Measurements from ENCODE around the gene ALDH1L1. TPM values are rescaled to one million over a fixed set of nuclear protein-coding genes. Genes with fewer than 3 reads are reported as not detected.

ALDH1L1 gene
- total RNA-seq: not detected in 2 replicates

DNA sequence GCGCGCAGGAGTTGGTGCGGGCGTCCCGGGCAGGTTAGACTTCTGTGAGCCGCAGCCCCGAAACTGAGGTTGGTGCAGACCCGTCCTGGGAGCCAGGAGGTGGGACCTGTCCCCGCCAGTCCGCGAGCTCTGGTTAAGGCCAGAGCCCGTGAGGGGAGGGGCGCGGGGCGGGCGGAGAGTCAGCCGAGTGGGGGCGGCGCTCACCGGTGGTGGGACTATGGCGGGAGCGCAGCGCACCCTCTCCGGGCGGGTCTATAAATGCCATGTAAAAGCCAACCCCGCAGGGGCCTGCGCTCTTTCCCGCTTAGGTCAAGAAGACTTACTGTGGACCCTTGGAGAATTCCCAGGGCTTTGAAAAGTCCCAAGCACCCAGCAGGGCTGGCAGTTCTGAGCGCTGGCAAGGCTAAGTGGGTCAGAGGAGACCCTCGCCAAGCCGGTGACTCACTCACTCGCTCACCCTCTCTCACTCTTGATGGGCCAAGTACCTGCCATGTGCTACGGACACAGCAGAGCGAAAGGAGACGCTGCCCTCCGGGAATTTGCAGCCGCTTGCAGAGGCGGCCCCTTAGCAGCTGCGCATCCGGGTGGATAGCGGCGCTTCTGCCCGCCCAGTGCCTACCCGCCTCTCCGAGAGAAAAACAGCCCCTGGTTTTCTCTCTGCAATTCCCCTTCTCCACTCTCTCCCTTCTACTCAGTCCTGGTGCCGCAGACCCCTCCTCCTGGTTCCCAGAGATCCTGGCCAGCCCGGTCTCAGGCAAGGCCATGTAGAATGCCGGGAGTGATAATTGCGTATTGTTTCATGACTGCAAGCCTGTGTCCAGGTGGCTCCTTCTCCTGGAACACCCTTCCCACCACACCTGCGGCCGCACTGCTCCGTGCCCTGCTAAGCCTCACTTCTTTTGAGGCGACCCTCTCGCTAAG lies at the start of gene ALDH1L1:
TSS of gene ALDH1L1 (minus strand) at position 110 of the 921 bp plus-strand sequence. CDS start 19,607 bp downstream, outside the sequence.
- DNase-seq: no peak

DNA sequence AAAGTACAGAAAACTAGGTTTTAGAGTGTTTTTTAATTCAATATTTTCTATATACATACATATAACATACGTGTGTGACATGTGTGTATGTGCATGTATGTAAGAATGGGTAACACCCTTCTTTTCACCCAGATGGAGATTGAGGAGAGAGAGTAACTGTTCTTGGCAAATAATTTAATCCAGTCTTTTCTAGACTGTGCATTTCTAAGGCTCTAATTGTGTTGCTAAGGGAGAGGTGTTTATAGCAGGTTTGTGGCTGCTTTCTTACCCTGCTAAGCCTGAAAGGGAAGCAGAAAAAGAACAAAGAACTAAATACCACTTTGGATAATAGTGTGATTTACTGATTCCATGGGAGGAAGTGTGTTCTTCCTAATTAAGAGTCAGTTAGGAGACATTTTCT lies 46.0 kb upstream of the ALDH1L1 start:
- DNase-seq: no peak

DNA sequence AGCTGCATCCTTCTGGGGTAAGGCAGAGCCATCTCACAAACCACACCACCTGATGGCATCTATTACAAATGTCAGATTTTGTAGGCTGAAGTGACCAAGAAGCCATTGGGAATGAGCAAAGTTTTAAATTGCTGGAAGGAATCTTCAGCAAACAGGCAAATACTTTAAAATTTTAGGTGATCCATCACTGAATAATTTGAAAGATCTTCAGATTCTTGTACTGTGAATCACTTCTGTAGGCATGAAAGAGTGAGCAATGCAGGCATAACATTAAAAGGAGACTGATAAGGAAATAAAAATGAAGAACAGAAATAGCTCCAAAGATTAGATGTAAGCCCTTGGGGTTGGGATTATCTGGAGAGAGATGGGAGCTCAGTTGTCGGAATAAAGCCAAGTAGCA lies 36.0 kb upstream of the ALDH1L1 start:
- DNase-seq: no peak

DNA sequence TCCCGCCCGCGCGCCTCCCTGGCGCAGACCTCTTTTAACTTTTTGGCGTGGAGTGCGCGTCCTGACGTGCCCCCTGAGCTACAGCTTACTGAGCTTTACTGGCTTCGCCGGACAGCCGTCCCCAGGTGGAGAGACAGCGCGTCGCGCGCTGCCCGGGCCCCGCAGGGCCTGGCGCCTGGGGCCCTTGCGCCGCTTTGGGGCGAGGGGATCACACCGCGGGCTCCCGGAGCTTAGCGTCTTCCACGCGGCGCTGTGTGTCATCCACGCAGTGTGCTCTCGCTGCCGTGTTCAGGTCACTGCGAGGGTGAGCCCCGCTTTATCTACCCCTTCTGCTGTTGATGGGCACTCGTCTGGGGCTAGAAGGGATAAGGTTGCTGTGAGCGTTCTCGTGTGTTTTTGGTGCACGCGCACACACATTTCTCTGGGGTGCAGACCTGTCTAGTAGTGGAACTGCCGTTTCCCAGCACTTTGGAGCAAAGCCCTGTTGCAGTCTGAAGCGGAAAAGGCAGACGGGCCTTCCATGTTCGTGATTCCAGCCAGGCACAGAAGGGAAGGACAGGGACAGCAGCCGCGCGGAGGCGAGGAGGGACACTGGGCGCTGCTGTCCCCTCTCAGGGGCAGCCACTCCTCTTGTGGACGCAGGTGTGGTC lies 33.1 kb upstream of the ALDH1L1 start:
- DNase-seq: peak; percentile 3

DNA sequence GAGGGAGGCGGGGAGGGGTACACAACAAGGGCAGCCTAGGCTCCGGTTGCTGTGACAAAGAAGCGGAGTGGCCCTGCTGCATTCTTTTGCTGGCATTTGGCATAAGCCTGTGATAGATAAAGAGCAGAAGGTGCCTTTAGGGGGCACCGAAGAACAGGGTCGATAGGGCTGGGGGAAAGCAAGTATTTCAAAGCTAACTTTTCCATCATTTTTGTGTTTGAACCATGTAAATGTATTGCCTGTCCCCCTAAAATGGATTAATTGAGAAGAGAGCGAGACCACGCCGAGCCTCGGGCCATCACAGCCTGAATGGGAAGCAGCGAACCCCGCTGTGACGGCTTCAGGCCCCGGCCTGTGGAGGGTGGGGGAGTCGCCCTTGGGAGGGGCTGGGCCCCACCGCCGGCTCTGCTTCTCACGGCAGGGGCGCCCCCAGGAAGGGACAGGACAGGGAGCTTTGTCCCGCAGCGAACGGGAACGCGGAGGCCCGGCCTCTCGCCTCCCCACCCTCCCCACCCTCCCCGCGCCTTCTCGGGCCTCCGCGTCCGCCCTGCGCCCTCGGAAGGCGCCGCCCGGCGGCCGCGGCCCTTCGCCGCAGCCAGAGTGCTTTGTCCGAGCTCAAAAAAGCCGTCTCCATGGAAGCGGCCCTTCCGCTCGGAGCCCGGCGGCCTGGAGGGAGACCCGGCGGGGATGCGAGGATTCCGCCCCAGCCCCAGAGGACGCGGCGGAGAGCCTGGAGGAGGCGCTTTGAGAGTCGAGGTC lies 32.4 kb upstream of the ALDH1L1 start:
- DNase-seq: peak; percentile 67

DNA sequence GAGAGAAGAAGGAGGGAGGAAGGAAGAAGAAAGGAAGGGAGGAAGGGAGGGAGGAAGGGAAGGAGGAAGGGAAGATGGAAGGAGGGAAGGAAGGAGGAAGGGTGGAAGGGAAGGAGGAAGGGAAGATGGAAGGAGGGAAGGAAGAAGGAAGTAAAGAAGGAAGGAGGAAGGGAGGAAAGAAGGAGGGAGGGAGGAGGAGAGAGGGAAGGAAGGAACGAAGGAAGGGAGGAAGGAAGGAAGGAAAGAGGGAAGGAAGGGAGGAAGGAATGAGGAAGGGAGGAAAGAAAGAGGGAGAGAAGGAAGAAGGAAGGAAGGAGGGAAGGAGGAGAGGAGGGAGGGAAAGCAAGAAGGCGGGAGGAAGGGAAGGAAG lies 31.8 kb upstream of the ALDH1L1 start:
- no peak for DNase-seq

DNA sequence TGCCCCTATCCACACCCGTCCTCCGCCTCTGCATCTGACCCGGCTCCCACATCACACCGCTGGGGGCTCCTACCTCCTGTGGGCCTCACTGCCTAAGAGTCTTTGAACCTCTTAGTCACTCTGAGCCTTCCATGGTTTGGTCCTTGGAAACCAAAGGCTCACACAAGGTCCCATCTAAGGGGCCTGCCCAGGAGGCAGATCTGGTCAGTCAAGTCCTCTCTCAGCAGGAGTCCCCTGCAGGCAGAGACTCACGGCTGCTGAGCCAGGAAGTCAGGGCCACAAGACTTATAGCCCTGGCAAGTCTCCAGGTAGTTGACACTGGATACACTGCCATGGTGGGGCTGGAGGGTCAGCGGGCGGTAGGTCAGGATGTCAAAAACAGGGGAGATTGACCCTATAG lies 31.2 kb upstream of the ALDH1L1 start:
- no peak for DNase-seq

DNA sequence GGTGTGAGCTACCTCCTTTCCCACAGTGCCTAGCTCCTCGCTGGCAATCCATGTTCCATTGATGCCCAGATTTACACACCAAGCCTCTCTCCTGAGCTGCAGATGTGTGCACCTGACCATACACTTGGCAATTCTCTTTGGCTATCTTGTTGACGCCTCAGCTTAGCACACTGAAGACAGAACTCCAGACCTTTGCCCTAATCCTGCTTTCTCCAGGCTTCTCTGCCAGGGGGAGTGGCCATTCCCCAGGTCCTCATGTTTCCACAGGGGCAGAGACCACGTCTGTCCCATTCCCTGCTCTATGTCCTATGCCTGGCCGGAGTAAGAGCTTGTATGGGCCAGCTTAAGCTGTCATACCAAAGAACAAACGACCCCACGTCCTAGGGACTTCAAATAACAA lies 30.2 kb upstream of the ALDH1L1 start:
- DNase-seq: no peak

DNA sequence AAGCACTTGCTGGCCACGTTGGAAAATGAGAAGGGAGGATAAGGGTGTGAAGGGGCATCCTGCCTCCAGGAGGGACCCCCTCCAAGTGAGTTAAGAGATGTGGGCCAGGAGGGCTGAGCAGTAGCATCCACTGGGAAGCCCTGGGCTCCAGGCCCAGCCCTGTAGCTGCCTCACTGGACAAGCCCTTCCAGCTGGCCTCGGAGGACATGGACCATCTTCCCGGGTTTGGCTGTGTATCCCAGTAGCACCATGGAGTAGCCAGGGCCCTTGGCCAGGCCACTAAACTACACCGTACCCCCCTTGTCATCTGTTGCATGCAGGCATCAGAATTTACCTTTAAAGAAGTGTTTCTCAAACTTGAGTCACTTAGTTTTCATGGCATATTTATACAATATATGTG lies 29.4 kb upstream of the ALDH1L1 start:
- DNase-seq: no peak

DNA sequence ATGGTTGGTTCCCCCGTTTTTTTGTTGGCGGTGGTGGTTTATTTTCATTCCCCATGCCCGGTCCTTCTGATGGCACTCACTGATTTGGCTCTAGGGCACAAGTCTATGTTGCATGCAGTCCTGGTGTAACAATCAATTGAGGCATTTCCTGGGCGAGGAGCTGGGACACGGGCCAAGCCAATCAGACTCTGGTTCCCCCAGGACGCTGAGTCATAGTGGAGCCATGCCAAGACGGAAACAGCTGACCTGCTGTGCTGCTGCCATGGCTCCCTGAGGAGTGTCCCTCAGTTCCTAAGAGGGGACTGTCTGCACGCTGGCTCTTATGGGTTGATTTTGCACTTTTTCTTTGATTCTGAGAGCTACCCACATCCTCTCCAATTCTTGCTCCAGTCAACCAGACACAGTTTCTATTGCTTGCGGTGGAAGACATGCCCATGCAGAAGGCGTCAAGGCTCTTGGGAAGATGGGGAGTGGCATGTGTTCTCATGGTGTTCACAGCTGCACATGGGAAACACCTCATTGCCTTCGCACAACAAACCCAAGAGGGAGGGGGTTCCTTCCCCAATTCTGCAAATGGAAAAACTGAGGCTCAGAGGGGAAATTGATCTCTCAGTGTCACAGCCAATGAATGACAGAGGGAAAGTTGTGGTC lies 28.3 kb upstream of the ALDH1L1 start:
- DNase-seq: peak; percentile 59

DNA sequence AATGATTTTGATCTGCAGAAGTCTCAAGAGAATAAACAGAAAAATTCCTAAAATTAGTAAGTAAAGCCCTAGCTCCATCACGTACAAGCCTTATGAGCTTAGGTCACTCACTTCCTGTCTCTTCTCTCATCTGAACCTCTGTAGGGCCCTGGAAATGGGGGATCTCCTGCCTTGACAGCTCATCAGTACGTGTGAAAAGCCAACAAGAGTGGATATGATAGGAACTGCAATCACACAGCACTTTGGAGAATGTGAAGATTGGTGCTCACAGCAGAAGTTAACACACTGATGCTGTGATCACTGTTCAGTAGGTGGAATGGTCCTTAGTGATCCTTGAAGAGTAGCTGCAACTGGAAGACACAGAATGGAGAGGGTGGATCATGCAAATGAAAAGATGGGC lies 27.8 kb upstream of the ALDH1L1 start:
- DNase-seq: no peak

DNA sequence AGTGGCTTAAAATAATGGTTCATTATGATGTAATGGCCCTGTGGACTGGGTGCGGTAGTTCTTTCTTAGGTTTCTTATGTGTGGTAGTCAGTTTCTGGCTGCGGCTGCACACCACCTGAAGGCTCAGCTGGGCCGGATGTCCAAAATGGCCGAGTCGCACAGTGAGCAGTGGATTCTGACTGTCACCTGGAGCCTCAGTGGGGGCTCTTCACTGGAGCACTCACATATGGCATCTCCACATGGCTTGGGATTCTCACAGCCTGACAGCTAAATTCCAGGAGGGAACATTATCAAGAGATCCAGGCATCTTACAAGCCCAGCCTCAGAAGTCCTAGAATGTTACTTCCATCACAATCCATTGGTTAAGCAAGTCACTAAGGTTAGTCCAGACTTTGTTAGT lies 26.8 kb upstream of the ALDH1L1 start:
- DNase-seq: no peak

DNA sequence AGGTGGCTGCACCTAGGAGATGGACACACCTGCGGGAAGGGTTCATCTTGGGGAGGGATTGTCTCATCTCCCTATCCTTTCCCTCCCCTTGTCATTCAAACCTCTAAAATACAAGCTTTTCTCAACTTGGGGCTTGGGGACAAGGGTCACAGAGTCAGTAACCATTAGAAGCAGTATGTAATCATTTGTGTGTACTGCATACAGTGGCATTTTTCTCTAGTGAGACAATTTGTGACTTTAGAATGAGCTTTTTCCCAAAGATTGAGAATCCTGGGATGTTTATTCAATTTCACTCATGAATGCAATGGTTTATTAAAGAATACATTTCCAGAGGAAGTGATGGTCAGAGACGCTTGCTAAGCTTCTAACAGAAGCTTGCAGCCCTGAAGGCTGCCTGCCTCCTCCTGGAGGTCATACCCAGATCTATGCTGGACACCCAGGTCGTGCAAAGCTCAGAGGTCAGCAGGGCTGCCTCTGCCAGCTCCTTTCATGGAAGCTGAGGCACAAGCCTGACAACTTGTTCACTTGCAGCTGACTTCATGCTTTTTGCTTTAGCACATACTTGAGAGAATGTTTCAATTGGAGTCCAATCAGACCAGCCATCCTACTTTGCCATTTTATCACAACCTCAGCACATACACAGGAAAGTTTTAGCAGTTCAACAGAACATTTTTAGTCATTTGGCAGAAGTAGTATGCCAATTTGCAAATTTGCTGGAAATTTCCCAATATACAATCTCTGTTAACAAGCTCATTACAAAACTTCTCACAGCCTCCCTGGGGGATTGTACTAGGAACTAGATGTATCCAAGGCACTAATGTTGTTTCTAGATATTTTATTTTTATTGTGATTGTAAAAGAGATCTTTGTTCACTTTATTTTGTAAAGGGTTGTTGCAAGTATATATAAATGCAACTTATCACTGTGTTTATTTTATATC lies 25.6 kb upstream of the ALDH1L1 start:
- DNase-seq: no peak

DNA sequence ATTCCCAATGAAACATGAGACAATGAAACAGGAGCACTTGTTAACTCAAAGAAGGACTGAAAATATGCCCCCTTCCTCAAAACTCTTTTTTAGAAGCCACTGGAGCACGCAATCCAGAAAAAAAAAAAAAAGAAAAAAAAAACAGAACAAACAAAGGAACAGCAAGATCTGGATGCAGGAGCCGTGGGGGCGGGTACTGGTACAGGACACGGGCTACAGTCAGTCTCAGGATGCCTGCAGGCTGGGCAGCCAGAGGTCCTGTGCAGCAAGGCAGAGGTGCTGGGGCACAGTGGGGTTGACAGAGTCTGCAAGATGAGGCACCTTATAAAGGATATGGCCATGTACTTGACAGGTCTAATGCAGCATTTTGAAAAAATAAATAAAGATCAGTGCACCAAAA lies 22.3 kb upstream of the ALDH1L1 start:
- no peak for DNase-seq

DNA sequence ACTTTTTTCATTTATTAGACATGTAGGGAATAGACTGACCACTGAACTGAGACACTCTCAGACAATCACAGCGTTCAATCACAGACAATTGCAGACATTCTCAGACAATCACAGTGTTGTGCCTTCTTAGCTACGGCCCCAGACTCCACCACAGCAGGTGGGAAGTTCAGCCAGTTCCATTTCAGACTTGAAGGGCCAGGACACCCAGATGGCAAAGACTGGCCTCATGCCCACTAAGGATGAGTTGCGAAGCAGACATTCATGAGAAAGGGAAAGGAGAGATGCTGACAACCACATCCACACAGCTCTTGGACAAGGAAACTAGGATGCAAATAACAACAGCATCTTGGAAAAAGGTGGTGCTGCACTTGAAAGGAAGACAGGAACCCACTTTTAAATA lies 21.9 kb upstream of the ALDH1L1 start:
- DNase-seq: no peak

DNA sequence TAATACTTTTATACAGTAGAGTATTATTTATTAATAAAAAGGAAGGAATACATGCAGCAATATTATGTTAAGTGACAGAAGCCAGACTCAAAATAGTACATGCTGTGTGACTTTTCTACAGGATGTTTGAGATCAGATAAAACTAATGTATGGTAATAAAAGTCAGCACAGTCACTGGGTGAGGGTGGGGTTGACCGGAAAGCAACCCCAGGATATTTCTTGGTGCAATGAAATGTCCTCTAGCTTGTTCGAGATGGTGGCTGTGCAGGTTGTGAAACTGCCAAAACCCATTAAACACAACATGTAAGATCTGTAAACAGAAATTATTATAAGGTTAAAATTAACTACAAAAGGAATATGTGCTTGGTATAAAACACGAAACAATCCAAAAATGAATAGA lies 20.8 kb upstream of the ALDH1L1 start:
- no peak for DNase-seq

DNA sequence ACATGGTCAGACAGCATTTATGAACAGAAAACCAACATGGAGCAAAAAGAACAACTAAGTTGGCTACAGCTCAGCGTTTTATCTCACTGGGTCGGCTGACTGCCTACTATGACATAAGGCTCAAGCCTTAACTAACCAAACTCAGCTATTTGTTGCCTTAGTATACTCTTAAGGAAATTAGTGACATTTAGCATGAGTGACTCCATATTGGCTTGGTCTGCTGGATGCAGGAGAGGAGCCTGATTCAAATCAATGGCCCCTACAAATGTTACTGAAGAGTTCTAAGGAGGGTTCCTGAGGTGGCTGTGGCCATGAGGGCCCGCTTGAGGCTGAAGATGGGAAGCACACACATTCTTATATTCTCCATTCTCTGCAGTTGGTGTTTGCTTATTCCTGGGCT lies 20.1 kb upstream of the ALDH1L1 start:
- no peak for DNase-seq

DNA sequence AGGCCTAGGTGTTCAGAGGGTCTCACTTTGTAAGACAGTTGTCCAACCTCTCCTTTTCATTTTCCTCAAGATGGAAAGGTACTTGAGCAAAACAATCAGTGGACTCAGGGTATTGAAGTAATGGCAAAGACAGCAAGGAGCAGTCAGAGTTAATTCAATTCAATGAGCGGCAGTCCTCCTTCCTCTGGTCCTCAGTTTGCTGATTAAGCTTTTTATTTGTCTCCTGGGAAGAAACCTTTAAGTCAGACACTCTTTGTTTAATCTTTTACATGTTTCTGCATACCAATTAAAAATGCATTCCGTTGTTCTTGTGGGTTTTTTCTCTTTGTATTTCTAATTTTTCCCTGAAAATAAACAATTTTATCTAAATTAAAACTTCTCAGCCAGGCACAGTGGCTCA lies 18.9 kb upstream of the ALDH1L1 start:
- DNase-seq: no peak

DNA sequence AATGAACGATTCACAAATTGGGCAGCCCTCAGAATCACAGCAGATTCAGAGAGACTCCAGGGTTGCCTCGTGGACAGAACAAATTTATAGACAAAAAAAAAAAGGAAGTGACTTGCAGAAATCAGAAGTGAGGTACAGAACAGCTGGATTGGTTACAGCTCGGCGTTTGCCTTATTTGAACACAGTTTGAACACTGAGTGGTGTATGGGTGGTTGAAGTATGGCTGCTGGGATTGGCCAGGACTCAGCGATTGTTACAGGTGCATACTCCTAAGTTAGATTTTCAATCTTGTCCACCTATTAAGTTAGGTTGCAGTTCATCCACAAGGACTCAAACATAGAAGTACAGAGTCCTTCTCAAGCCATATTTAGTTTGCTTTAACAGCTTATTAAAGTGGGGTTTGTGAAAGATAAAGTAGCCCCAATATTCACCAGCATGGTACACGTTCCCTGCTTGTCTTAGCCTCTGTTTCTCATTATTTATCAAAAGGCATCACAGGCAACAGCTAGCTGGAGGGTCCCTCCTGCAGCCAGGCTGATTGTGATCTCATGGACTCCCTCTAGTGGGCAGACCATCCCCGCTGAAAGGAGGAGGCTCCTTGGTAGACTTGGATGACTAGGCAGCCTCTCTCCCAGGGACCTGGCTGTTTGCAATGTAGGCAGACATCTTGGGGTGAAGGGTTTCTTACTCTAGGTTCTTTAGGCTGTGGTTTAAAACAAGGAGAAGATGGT lies 17.6 kb upstream of the ALDH1L1 start:
- DNase-seq: peak; percentile 82

DNA sequence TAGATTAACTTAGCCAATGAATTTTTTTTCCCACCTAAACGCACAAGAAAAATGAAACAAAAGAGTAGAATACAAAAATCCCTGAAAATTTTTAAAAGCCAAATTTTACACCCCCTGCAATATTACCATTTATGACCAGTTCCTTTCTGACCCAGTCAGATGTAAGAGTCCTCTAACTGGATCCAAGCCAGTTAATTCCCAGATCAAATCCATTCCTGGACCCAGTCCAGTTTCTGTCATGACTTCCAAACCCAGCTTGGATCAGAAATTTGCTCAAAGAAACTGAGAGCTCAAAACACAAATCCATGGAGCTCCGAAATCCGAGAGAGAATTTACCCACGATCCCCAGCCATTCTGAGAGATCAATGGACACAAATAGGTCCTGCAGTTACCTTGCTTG lies 17.0 kb upstream of the ALDH1L1 start:
- DNase-seq: no peak

DNA sequence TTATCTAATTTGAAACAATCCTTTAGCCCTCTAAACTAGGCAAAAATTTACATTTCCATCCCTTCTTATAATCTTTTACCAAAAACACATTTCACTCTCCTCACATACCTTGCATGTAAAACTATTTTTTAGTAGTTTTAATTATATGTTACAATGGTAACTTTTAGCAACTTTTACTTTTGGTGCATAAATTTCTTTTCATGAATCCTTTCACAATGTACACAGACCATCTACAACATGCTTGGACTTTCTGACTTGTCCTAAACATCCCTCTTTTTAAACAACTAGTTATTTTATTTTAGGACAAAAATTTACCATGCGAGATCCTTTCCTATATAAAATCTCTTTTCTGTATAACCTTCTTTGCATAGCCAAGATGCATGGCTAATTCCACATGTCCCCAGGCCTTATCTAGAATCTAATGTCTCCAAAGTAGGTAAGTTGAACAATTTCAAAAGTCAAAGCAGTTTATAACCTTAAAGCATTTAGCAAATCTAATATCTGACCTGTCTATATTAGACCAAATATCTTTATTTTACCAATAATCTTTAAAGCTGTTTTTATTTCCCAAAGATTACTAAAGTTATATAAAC lies 14.4 kb upstream of the ALDH1L1 start:
- DNase-seq: no peak

All from dermis blood vessel endothelial cell (primary cell).